Measurements from ENCODE around the gene ANXA2R. TPM values are rescaled to one million over a fixed set of nuclear protein-coding genes. Genes with fewer than 3 reads are reported as not detected.

Gene ANXA2R
- total RNA-seq, 2 donors from 2014 or later = 1.6 to 1.9 TPM

- intact Hi-C loops (cut with DNase I) = loop anchor here (5.0 kb wide), 2 partner anchors 39 to 51 kb away; partner anchors contain the start of gene ANXA2R (in 1 of the 2)
- DNase-seq (no peak), ATAC-seq (no peak)
Observed at GRCh38 chr5:42990892-42991291, 49.2 kb downstream of the ANXA2R start.

Other genes starting within 250 kb of the ANXA2R start
- 100 to 1,000 TPM; 193 to 416 TPM for gene SELENOP, start 228.4 kb downstream of the ANXA2R start, total RNA-seq
- gene ZNF131, start 80.6 kb upstream of the ANXA2R start, total RNA-seq = 10 to 100 TPM; 13.8 to 20.0 TPM
- gene NIM1K, start 151.9 kb upstream of the ANXA2R start, total RNA-seq = under 1 TPM; 0.34 to 0.91 TPM